ENCODE measurements around the gene CD44.

Gene CD44

DNA sequence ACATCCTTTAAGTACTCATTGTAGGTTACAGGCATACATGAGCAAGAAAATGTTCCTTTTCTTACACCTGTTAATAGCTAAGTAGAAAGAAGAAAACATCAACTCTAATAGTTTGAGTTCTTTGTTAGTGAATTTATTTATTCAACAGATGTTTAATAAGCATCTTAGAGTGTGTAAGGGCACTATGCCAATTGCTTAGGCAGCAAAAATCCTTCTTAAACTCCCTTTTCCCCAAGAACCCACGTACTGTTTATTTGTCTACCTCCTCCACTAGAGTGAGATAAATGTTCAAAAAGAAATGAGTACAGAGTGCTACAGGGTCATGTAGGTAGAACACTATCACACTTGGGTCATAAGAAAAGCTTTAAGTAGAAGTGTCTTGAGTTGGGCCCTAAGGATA lies 131.4 kb downstream of the CD44 start:
- H3K36me3 ChIP-seq (ENCODE audit: control insufficient read depth in 4 of 4, insufficient read depth in 4 of 4, low read length in 3 of 4) = no peaks in the 10 kb centered on the region
- ChIA-PET CTCF (interaction anchor here (0.6 to 1.0 kb wide), 2 partner anchors 29 to 35 kb away, joined by 3 read pairs; no protein-coding TSS in a partner anchor), POLR2A (no interaction called here)
- no peaks in the 10 kb centered on the region for H3K27me3 ChIP-seq (replicated peaks in 2 of 5; ENCODE audit: control insufficient read depth in 4 of 5, insufficient read depth in 5 of 5, low read length in 4 of 5)
- no peak for DNase-seq
- H3K27ac ChIP-seq (ENCODE audit: insufficient read depth in 1 of 2, low read depth in 1 of 2, low read length in 2 of 2, poor library complexity in 1 of 2, severe bottlenecking in 2 of 2) = no peak overlapping the region
- peaks cover 26 to 55% (median 35%) of the 10 kb centered on the region in 4 experiments for H3K4me1 ChIP-seq (ENCODE audit: control extremely low read depth in 1 of 4, control insufficient read depth in 4 of 4, insufficient read depth in 4 of 4, low read length in 3 of 4)
- H3K9me3 ChIP-seq (ENCODE audit: control extremely low read depth in 1 of 5, control insufficient read depth in 4 of 5, insufficient read depth in 2 of 5, low read depth in 1 of 5, low read length in 4 of 5) = no peaks in the 10 kb centered on the region
- H3K4me3 ChIP-seq (ENCODE audit: control insufficient read depth in 1 of 7, extremely low read depth in 1 of 7, insufficient read depth in 4 of 7, low read depth in 2 of 7, low read length in 6 of 7) = no peak overlapping the region
- WGBS (ENCODE audit: insufficient coverage) = no CpG with 5 or more reads among the region's 1 CpG

DNA sequence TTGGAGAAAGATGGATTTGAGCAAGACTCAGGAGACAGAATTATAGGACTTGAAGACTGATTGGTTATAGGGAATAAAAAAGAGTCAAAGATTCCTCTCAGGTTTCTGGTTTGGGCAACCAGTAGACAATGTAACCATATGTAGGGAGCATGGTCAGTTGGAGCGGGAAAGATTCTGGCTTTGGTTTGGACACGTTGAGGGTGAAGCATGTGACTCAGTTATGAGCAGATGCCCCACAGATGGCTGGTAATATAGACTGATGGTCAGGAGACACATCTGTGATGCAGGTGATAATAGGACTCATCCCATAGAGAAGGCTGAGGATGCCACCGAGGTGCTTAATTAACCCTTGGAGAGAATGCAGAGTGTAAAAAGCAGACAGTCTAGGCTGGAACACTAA lies 132.1 kb downstream of the CD44 start:
- no peak for DNase-seq

DNA sequence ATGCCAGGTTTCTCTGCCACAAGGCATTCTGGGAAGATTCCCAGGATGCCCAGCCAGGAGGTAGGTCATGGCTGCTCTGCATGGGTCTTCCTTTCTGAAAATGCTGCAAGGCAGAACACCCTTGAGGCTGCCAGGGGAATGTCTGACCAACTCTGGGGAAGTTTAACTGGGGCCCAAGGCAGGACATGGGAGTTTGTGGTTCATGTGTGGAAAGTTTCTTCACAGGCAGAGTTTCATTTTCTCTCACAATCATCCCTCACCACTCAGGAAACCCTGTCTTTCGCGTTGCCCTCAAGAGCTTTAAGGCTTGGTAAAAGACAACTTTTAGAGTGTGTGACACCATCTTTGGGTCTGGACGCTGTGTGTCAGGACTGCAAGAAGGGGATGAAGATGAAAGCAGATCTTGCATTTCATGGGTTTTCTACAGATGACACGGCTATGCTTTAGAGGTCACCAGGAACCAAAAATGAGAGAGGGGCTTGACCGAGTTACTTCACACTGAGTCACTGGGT lies 133.5 kb downstream of the CD44 start:
- WGBS (ENCODE audit: insufficient coverage) = 68% methylated on average over 3 of the region's 5 CpGs
- peaks cover 10 to 40% (median 24%) of the 10 kb centered on the region in 4 experiments for H3K4me1 ChIP-seq (ENCODE audit: control extremely low read depth in 1 of 4, control insufficient read depth in 4 of 4, insufficient read depth in 4 of 4, low read length in 3 of 4)
- no peaks in the 10 kb centered on the region for H3K36me3 ChIP-seq (ENCODE audit: control insufficient read depth in 4 of 4, insufficient read depth in 4 of 4, low read length in 3 of 4)
- no peaks in the 10 kb centered on the region for H3K9me3 ChIP-seq (ENCODE audit: control extremely low read depth in 1 of 5, control insufficient read depth in 4 of 5, insufficient read depth in 2 of 5, low read depth in 1 of 5, low read length in 4 of 5)
- POLR2A ChIA-PET = no interaction called here
- CTCF ChIA-PET = interaction anchor here (1.3 kb wide), 1 partner anchor 16 kb away, joined by 3 read pairs; no protein-coding TSS in a partner anchor
- peak overlapping the region in 1 of 7 experiments; percentile 48 for H3K4me3 ChIP-seq (ENCODE audit: control insufficient read depth in 1 of 7, extremely low read depth in 1 of 7, insufficient read depth in 4 of 7, low read depth in 2 of 7, low read length in 6 of 7)
- no peaks in the 10 kb centered on the region for H3K27me3 ChIP-seq (replicated peaks in 2 of 5; ENCODE audit: control insufficient read depth in 4 of 5, insufficient read depth in 5 of 5, low read length in 4 of 5)
- peak; percentile 24 to 82 (median 79) for DNase-seq
- peak overlapping the region; percentile 17 for H3K27ac ChIP-seq (ENCODE audit: insufficient read depth in 1 of 2, low read depth in 1 of 2, low read length in 2 of 2, poor library complexity in 1 of 2, severe bottlenecking in 2 of 2)

More for the DNA sequence above, 132.1 kb downstream of the CD44 start:
- H3K27ac ChIP-seq (ENCODE audit: insufficient read depth in 1 of 2, low read depth in 1 of 2, low read length in 2 of 2, poor library complexity in 1 of 2, severe bottlenecking in 2 of 2) = no peak overlapping the region
- H3K4me1 ChIP-seq (ENCODE audit: control extremely low read depth in 1 of 4, control insufficient read depth in 4 of 4, insufficient read depth in 4 of 4, low read length in 3 of 4) = peaks cover 19 to 53% (median 31%) of the 10 kb centered on the region in 4 experiments
- 96% methylated on average over 3 of the region's 3 CpGs for WGBS (ENCODE audit: insufficient coverage)
- no peaks in the 10 kb centered on the region for H3K9me3 ChIP-seq (ENCODE audit: control extremely low read depth in 1 of 5, control insufficient read depth in 4 of 5, insufficient read depth in 2 of 5, low read depth in 1 of 5, low read length in 4 of 5)
- POLR2A ChIA-PET = no interaction called here
- CTCF ChIA-PET = no interaction called here
- no peaks in the 10 kb centered on the region for H3K36me3 ChIP-seq (ENCODE audit: control insufficient read depth in 4 of 4, insufficient read depth in 4 of 4, low read length in 3 of 4)
- no peaks in the 10 kb centered on the region for H3K27me3 ChIP-seq (replicated peaks in 2 of 5; ENCODE audit: control insufficient read depth in 4 of 5, insufficient read depth in 5 of 5, low read length in 4 of 5)
- H3K4me3 ChIP-seq (ENCODE audit: control insufficient read depth in 1 of 7, extremely low read depth in 1 of 7, insufficient read depth in 4 of 7, low read depth in 2 of 7, low read length in 6 of 7) = no peak overlapping the region

DNA sequence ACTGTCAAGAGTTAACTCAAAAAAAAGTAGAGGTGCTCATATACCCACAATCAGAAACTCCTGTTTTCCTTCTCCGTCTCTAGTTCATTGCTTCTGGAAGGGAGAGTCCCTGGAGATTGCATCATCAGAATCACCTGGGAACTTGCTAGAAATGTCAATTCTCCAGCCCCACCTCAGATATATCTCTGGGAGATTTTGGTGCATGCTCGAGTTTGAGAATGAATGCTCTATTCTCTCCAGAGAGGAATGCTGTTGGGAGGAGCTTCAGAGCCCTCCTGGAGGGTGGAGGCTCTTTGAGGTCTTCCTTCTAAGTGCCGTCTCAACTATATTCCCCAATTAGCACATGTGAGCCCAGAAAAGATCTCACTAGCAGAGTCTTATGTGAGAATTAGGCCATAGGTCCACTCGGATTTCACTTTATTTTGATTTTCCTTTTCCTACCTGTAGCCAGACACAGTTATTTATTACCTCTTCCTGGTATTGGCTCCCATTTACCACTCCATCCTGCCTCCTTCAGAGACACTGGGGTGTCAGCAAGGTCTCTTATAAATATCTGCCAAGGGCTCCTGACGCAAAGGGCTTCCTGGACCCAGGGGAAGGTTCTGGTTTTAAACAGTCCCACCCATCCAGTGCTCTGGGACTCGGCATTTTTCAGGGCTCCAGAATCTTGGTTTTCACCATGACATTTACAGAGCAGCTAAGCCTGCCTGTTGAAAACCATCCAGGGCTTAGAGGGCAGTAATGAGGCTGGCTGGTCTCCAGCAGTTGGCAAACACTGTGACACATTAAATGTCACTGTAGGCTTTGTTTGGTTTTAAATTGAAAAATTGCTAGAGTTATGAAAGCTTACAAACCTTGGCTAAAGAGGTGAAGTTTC lies 136.2 kb downstream of the CD44 start:
- Histone ChIP-seq H3K9me3 (ENCODE audit: control extremely low read depth in 1 of 5, control insufficient read depth in 4 of 5, insufficient read depth in 2 of 5, low read depth in 1 of 5, low read length in 4 of 5) (no peaks in the 10 kb centered on the region), H3K27me3 (replicated peaks in 2 of 5; ENCODE audit: control insufficient read depth in 4 of 5, insufficient read depth in 5 of 5, low read length in 4 of 5) (no peaks in the 10 kb centered on the region), H3K4me1 (ENCODE audit: control extremely low read depth in 1 of 4, control insufficient read depth in 4 of 4, insufficient read depth in 4 of 4, low read length in 3 of 4) (peaks cover 6 to 36% (median 22%) of the 10 kb centered on the region in 4 experiments), H3K36me3 (ENCODE audit: control insufficient read depth in 4 of 4, insufficient read depth in 4 of 4, low read length in 3 of 4) (no peaks in the 10 kb centered on the region), H3K4me3 (ENCODE audit: control insufficient read depth in 1 of 7, extremely low read depth in 1 of 7, insufficient read depth in 4 of 7, low read depth in 2 of 7, low read length in 6 of 7) (no peak overlapping the region), H3K27ac (ENCODE audit: insufficient read depth in 1 of 2, low read depth in 1 of 2, low read length in 2 of 2, poor library complexity in 1 of 2, severe bottlenecking in 2 of 2) (no peak overlapping the region)
- POLR2A ChIA-PET = no interaction called here
- DNase-seq = peak in 2 of 3 donors; percentile 56 to 63
- WGBS (ENCODE audit: insufficient coverage) = 58% methylated on average over 5 of the region's 6 CpGs
- CTCF ChIA-PET = interaction anchor here (0.7 to 1.3 kb wide), 3 partner anchors 30 to 217 kb away, joined by 3 to 4 read pairs (median 4); no protein-coding TSS in a partner anchor

DNA sequence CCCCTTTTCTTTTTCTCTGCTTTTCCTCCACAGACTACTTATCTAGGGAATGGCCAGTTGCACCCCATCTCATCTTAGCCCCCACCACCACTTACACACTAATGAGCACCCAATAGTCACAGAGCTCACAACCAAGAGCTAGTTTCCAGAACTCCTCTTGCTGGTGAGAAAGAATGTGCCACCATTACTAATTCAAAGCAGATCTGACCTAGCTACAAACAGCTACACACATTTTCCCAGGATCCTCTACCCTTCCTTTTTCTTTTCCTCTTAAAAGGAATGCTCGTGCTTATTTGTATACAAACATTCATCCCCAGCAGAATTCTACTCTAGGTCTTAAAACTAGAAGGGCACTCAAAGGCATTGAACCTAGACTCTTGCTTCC lies 136.8 kb downstream of the CD44 start:
- DNase-seq = no peak
- Histone ChIP-seq H3K27me3 (replicated peaks in 2 of 5; ENCODE audit: control insufficient read depth in 4 of 5, insufficient read depth in 5 of 5, low read length in 4 of 5) (no peaks in the 10 kb centered on the region), H3K9me3 (ENCODE audit: control extremely low read depth in 1 of 5, control insufficient read depth in 4 of 5, insufficient read depth in 2 of 5, low read depth in 1 of 5, low read length in 4 of 5) (no peaks in the 10 kb centered on the region), H3K36me3 (ENCODE audit: control insufficient read depth in 4 of 4, insufficient read depth in 4 of 4, low read length in 3 of 4) (no peaks in the 10 kb centered on the region), H3K27ac (ENCODE audit: insufficient read depth in 1 of 2, low read depth in 1 of 2, low read length in 2 of 2, poor library complexity in 1 of 2, severe bottlenecking in 2 of 2) (no peak overlapping the region), H3K4me3 (ENCODE audit: control insufficient read depth in 1 of 7, extremely low read depth in 1 of 7, insufficient read depth in 4 of 7, low read depth in 2 of 7, low read length in 6 of 7) (no peak overlapping the region), H3K4me1 (ENCODE audit: control extremely low read depth in 1 of 4, control insufficient read depth in 4 of 4, insufficient read depth in 4 of 4, low read length in 3 of 4) (peaks cover 6 to 36% (median 22%) of the 10 kb centered on the region in 4 experiments)
- ChIA-PET POLR2A (no interaction called here), CTCF (interaction anchor here (0.7 to 1.3 kb wide), 3 partner anchors 30 to 217 kb away, joined by 3 to 4 read pairs (median 3); no protein-coding TSS in a partner anchor)
- WGBS (ENCODE audit: insufficient coverage) = 100% methylated on average over 1 of the region's 1 CpG

DNA sequence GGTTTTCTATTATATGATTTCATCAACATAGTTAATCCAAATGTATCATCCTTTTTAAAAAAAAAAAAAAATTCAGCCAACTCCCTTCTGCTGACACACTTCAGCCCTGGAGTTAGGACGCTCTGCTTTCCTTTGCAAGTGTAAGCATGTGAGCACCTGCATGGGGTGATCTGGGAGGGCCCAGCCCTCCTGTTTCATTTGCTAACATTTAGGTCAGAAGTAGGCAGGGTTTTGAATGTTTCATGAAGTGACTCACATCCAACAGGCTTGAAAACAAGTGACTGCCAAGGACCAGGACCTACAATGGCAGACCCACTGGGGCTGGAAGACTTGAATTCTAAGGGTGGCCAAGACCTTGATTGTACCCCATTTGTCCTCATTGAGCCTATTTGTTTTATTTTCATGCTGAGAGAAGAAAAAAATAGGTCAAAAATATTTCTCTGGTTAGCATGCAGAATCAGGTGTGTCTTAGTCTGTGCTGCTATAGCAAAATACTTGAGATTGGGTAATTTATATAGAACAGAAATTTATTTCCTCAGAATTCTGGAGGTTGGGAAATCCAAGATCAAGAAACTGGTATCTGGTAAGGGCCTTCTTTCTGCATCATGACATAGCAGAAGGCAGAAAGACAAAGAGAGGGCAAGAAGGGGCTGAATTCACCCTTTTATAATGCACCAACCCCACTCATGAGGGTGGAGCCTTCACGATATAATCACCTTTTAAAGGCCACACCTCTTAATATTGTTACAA lies 137.6 kb downstream of the CD44 start:
- Histone ChIP-seq H3K4me1 (ENCODE audit: control extremely low read depth in 1 of 4, control insufficient read depth in 4 of 4, insufficient read depth in 4 of 4, low read length in 3 of 4) (peaks cover 6 to 35% (median 22%) of the 10 kb centered on the region in 4 experiments), H3K27me3 (replicated peaks in 2 of 5; ENCODE audit: control insufficient read depth in 4 of 5, insufficient read depth in 5 of 5, low read length in 4 of 5) (no peaks in the 10 kb centered on the region), H3K27ac (ENCODE audit: insufficient read depth in 1 of 2, low read depth in 1 of 2, low read length in 2 of 2, poor library complexity in 1 of 2, severe bottlenecking in 2 of 2) (no peak overlapping the region), H3K36me3 (ENCODE audit: control insufficient read depth in 4 of 4, insufficient read depth in 4 of 4, low read length in 3 of 4) (no peaks in the 10 kb centered on the region), H3K4me3 (ENCODE audit: control insufficient read depth in 1 of 7, extremely low read depth in 1 of 7, insufficient read depth in 4 of 7, low read depth in 2 of 7, low read length in 6 of 7) (no peak overlapping the region), H3K9me3 (ENCODE audit: control extremely low read depth in 1 of 5, control insufficient read depth in 4 of 5, insufficient read depth in 2 of 5, low read depth in 1 of 5, low read length in 4 of 5) (no peaks in the 10 kb centered on the region)
- DNase-seq = peak in 1 of 3 donors; percentile 13
- WGBS (ENCODE audit: insufficient coverage) = 100% methylated on average over 2 of the region's 2 CpGs
- ChIA-PET CTCF (interaction anchor here (0.8 to 1.3 kb wide), 2 partner anchors 29 to 59 kb away, joined by 3 to 4 read pairs; no protein-coding TSS in a partner anchor), POLR2A (no interaction called here)
